ENCODE measurements around the gene LRP3. TPM values are rescaled to one million over a fixed set of nuclear protein-coding genes. Genes with fewer than 3 reads are reported as not detected.

The LRP3 gene
- total RNA-seq, 5 donors from 2014 or later (not counting 1 experiment from before 2014, with no cell fraction given) = 0.13 to 0.55 (median 0.19) TPM; not detected in 2

DNA sequence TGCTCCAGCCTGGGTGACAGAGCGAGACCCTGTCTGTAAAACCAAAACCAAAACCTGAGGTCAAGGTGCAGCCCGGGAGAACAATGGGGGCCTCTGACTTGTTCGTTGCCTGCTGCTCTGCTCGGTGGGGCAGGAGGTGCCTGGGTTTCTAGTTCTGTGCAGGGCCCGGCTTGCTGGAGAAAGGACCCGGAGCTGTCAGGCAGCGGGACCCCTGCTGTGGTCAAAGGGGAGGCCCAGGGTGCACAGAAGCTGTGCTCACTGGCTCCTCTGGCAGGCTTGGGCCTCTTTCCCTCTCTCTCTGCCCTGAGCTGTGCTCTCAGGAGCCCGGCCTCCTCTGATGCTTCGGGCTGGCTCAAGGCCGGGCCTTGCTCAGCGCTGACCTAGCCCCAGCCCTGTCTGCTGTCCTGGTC lies 3.5 kb downstream of the LRP3 start:
- Histone ChIP-seq H3K27ac (ENCODE audit: low read length) (no peak overlapping the region), H3K9me3 (no peaks in the 10 kb centered on the region), H3K4me3 (ENCODE audit: control insufficient read depth in 1 of 2, extremely low read depth in 1 of 2, low read length in 1 of 2) (no peak overlapping the region), H3K4me1 (ENCODE audit: control insufficient read depth in 1 of 2, extremely low read depth in 1 of 2, insufficient read depth in 2 of 2, low read length in 2 of 2) (peaks cover 0 to 4% of the 10 kb centered on the region in 2 experiments), H3K27me3 (replicated peaks in 1 of 2; ENCODE audit: control insufficient read depth in 2 of 2, extremely low read depth in 1 of 2, insufficient read depth in 2 of 2, low read length in 1 of 2) (peaks cover 0 to 49% of the 10 kb centered on the region in 2 experiments), H3K36me3 (ENCODE audit: control insufficient read depth in 2 of 2, extremely low read depth in 1 of 2, insufficient read depth in 1 of 2, low read length in 1 of 2) (no peaks in the 10 kb centered on the region)
- DNase-seq (no peak), ATAC-seq (replicated peaks in 1 of 4) (no peak)
- Mint-ChIP-seq H3K4me1 (peaks cover 0 to 6% (median 4%) of the 10 kb centered on the region in 3 donors), H3K9me3 (no peaks in the 10 kb centered on the region), H3K4me3 (no peak overlapping the region), H3K27ac (no peak overlapping the region), H3K36me3 (no peaks in the 10 kb centered on the region), H3K27me3 (peaks cover 25 to 34% of the 10 kb centered on the region in 2 donors)
- CTCF ChIA-PET = no interaction called here
- 74% methylated on average over 9 of the region's 11 CpGs for WGBS (ENCODE audit: insufficient coverage)
- POLR2A ChIA-PET = no interaction called here

- Histone ChIP-seq H3K36me3 (ENCODE audit: control insufficient read depth in 2 of 2, extremely low read depth in 1 of 2, insufficient read depth in 1 of 2, low read length in 1 of 2) (no peaks in the 10 kb centered on the region), H3K27ac (ENCODE audit: low read length) (no peak overlapping the region), H3K4me3 (ENCODE audit: control insufficient read depth in 1 of 2, extremely low read depth in 1 of 2, low read length in 1 of 2) (no peak overlapping the region), H3K9me3 (no peaks in the 10 kb centered on the region), H3K4me1 (ENCODE audit: control insufficient read depth in 1 of 2, extremely low read depth in 1 of 2, insufficient read depth in 2 of 2, low read length in 2 of 2) (peaks cover 0 to 4% of the 10 kb centered on the region in 2 experiments), H3K27me3 (replicated peaks in 1 of 2; ENCODE audit: control insufficient read depth in 2 of 2, extremely low read depth in 1 of 2, insufficient read depth in 2 of 2, low read length in 1 of 2) (peaks cover 0 to 44% of the 10 kb centered on the region in 2 experiments)
- peaks cover 19 to 28% of the 10 kb centered on the region in 2 donors for H3K27me3 Mint-ChIP-seq
- 83% methylated on average over 7 of the region's 7 CpGs for WGBS (ENCODE audit: insufficient coverage)
- ChIA-PET POLR2A (no interaction called here), CTCF (no interaction called here)
- H3K4me3 Mint-ChIP-seq = no peak overlapping the region
- ATAC-seq (replicated peaks in 1 of 4) (no peak), DNase-seq (no peak)
- H3K4me1 Mint-ChIP-seq = peaks cover 0 to 4% (median 4%) of the 10 kb centered on the region in 3 donors
- H3K27ac Mint-ChIP-seq = no peak overlapping the region
- no peaks in the 10 kb centered on the region for H3K9me3 Mint-ChIP-seq
- H3K36me3 Mint-ChIP-seq = no peaks in the 10 kb centered on the region
Observed at GRCh38 chr19:33198169-33198568, 4.0 kb downstream of the LRP3 start.

DNA sequence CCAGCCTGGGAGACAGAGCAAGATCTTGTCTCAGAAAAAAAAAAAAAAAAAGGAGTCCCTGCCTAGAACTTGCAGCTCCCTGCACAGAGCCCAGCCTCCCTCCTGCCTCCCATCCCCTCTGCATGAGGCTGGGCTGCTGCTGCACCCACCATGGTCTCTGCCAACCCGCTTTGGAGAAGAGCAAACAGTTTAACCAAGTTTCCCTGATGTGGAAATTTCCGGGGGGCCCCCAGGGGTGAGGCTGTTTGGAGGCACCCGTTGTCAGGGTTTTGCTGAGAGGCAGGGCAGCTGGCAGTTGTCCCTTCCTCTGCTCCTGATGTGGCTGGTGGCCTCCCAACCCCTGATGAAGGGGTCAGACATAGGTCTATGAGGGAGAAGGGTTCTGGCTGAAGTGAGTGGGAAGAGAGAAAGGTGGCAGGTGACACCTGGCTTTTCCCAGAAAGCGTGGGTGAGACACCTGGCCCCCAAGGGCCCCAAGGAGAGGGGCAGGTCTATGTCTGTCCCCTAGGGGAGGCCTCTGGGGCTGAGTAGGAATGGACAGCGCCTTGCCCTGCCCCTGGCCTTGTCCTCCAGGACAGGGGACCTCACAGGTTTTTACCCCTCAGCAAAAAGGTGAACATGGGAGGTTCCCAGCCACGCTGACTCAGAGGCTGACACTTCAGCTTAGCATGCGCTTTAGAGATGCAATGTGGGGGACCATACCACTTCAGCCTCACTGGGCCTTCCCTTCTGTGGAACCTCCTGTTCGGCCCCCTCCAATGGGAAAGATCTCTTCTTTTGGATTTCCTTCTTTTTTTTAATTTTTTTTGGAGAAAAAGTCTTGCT lies 5.5 kb downstream of the LRP3 start:
- ChIA-PET CTCF (no interaction called here), POLR2A (no interaction called here)
- Histone ChIP-seq H3K27ac (ENCODE audit: low read length) (no peak overlapping the region), H3K4me3 (ENCODE audit: control insufficient read depth in 1 of 2, extremely low read depth in 1 of 2, low read length in 1 of 2) (no peak overlapping the region), H3K36me3 (ENCODE audit: control insufficient read depth in 2 of 2, extremely low read depth in 1 of 2, insufficient read depth in 1 of 2, low read length in 1 of 2) (no peaks in the 10 kb centered on the region), H3K4me1 (ENCODE audit: control insufficient read depth in 1 of 2, extremely low read depth in 1 of 2, insufficient read depth in 2 of 2, low read length in 2 of 2) (peaks cover 0 to 4% of the 10 kb centered on the region in 2 experiments), H3K9me3 (no peaks in the 10 kb centered on the region), H3K27me3 (replicated peaks in 1 of 2; ENCODE audit: control insufficient read depth in 2 of 2, extremely low read depth in 1 of 2, insufficient read depth in 2 of 2, low read length in 1 of 2) (peaks cover 0 to 38% of the 10 kb centered on the region in 2 experiments)
- no peak overlapping the region for H3K27ac Mint-ChIP-seq
- no peaks in the 10 kb centered on the region for H3K36me3 Mint-ChIP-seq
- 68% methylated on average over 5 of the region's 8 CpGs for whole genome bisulfite sequencing (ENCODE audit: insufficient coverage)
- no peak overlapping the region for H3K4me3 Mint-ChIP-seq
- peaks cover 14 to 21% of the 10 kb centered on the region in 2 donors for H3K27me3 Mint-ChIP-seq
- no peak for DNase-seq
- peaks cover 0 to 3% (median 0%) of the 10 kb centered on the region in 3 donors for H3K4me1 Mint-ChIP-seq
- ATAC-seq (replicated peaks in 1 of 4) = no peak
- H3K9me3 Mint-ChIP-seq = no peaks in the 10 kb centered on the region

- ATAC-seq (replicated peaks in 1 of 4) (no peak), DNase-seq (no peak)
- H3K27ac ChIP-seq (ENCODE audit: low read length) = no peak overlapping the region
- no peaks in the 10 kb centered on the region for H3K9me3 ChIP-seq
- H3K9me3 Mint-ChIP-seq = no peaks in the 10 kb centered on the region
- H3K4me1 Mint-ChIP-seq = no peaks in the 10 kb centered on the region
- no peaks in the 10 kb centered on the region for H3K4me1 ChIP-seq (ENCODE audit: control insufficient read depth in 1 of 2, extremely low read depth in 1 of 2, insufficient read depth in 2 of 2, low read length in 2 of 2)
- no peaks in the 10 kb centered on the region for H3K36me3 ChIP-seq (ENCODE audit: control insufficient read depth in 2 of 2, extremely low read depth in 1 of 2, insufficient read depth in 1 of 2, low read length in 1 of 2)
- H3K4me3 Mint-ChIP-seq = no peak overlapping the region
- H3K4me3 ChIP-seq (ENCODE audit: control insufficient read depth in 1 of 2, extremely low read depth in 1 of 2, low read length in 1 of 2) = no peak overlapping the region
- H3K27me3 ChIP-seq (replicated peaks in 1 of 2; ENCODE audit: control insufficient read depth in 2 of 2, extremely low read depth in 1 of 2, insufficient read depth in 2 of 2, low read length in 1 of 2) = peaks cover 0 to 24% of the 10 kb centered on the region in 2 experiments
- no peaks in the 10 kb centered on the region for H3K36me3 Mint-ChIP-seq
- peaks cover 10 to 14% of the 10 kb centered on the region in 2 donors for H3K27me3 Mint-ChIP-seq
- WGBS (ENCODE audit: insufficient coverage) = 83% methylated on average over 6 of the region's 6 CpGs
- H3K27ac Mint-ChIP-seq = no peak overlapping the region
- ChIA-PET POLR2A (no interaction called here), CTCF (no interaction called here)
Observed at GRCh38 chr19:33201473-33201872, 7.3 kb downstream of the LRP3 start.

DNA sequence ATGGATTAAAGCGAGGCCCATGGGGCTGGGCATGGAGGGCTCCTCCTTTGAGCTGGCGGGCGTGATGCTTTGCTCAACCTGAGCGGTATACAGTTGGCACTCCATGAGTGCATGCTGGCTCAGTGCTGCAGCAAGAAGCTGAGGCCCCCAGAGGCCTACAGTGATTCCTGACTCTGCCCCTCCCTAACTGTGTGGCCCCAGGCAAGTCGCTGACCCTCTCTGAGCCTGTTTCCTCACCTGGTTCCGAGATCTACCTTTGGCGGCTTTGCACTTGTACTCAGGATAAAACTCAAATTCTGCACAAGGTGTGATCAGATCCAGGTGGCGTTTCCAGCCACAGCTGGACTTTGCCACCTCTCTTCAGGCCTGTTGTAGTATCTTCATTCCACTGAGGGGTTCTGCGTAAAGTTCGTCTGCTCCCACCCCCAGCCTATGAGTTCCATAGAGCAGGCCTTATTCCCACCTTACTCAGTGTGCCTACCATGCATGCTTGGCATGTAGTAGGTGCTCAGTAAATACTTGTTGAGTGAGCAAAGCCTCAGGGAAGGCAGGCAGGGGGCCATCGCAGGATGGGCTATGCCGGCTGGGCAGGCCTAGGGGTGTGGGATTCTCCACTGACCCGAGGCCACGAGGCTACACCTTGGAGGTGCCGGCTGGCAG lies 7.9 kb downstream of the LRP3 start:
- H3K27me3 ChIP-seq (replicated peaks in 1 of 2; ENCODE audit: control insufficient read depth in 2 of 2, extremely low read depth in 1 of 2, insufficient read depth in 2 of 2, low read length in 1 of 2) = peaks cover 0 to 18% of the 10 kb centered on the region in 2 experiments
- ChIA-PET POLR2A (no interaction called here), CTCF (no interaction called here)
- H3K4me3 ChIP-seq (ENCODE audit: control insufficient read depth in 1 of 2, extremely low read depth in 1 of 2, low read length in 1 of 2) = no peak overlapping the region
- peaks cover 4 to 9% of the 10 kb centered on the region in 2 donors for H3K27me3 Mint-ChIP-seq
- H3K9me3 ChIP-seq = no peaks in the 10 kb centered on the region
- H3K4me1 ChIP-seq (ENCODE audit: control insufficient read depth in 1 of 2, extremely low read depth in 1 of 2, insufficient read depth in 2 of 2, low read length in 2 of 2) = no peaks in the 10 kb centered on the region
- no peak overlapping the region for H3K4me3 Mint-ChIP-seq
- ATAC-seq (replicated peaks in 1 of 4) (no peak), DNase-seq (no peak)
- H3K27ac Mint-ChIP-seq = no peak overlapping the region
- no peaks in the 10 kb centered on the region for H3K4me1 Mint-ChIP-seq
- H3K36me3 ChIP-seq (ENCODE audit: control insufficient read depth in 2 of 2, extremely low read depth in 1 of 2, insufficient read depth in 1 of 2, low read length in 1 of 2) = no peaks in the 10 kb centered on the region
- 93% methylated on average over 13 of the region's 15 CpGs for WGBS (ENCODE audit: insufficient coverage)
- no peaks in the 10 kb centered on the region for H3K9me3 Mint-ChIP-seq
- H3K27ac ChIP-seq (ENCODE audit: low read length) = no peak overlapping the region
- no peaks in the 10 kb centered on the region for H3K36me3 Mint-ChIP-seq

DNA sequence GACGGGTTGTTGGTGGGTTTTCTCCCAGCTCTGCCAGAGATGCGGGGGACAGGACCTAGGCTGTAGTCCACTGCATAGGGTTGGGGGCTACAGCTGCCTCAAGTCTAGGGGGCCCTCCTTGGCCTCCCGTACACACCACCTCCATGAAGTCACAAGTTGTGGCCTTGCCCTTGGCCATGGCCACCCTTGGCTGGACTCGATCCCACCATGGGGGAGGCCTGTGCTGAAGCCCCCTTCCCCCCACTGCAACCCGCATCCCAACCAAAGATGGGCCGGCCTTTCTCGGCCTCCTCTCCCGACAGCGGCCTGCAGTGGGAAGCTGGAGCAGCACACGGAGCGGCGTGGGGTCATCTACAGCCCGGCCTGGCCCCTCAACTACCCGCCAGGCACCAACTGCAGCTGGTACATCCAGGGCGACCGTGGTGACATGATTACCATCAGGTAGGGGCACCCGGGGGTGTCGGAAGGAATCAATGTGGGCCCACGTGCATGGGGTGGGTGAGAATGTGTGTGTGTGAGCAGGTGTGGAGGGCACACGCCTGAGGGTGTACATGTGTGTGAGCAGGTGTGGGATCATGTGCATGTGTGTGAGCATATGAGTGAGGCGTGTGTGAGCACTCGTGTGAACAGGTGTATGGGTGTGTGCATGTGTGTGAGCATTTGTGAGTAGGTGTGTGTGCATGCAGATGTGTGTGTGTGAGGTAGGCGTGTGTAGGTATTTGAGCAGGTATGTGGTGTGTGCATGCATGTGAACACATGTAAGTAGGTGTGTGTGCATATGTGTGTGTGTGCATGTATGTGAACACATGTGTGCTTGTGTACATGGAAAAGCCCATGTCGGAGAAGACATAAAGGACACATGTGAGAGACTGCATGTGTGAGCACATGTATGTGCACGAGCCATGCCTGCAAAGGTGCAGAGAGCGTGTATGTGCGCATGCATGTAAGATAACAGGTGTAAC lies 8.7 kb downstream of the LRP3 start:
- Mint-ChIP-seq H3K36me3 (no peaks in the 10 kb centered on the region), H3K4me3 (no peak overlapping the region), H3K27ac (no peak overlapping the region)

More for the DNA sequence above, 8.7 kb downstream of the LRP3 start:
- no peaks in the 10 kb centered on the region for H3K4me1 Mint-ChIP-seq
- ChIA-PET POLR2A (no interaction called here), CTCF (no interaction called here)
- Histone ChIP-seq H3K27me3 (replicated peaks in 1 of 2; ENCODE audit: control insufficient read depth in 2 of 2, extremely low read depth in 1 of 2, insufficient read depth in 2 of 2, low read length in 1 of 2) (peaks cover 0 to 17% of the 10 kb centered on the region in 2 experiments), H3K4me1 (ENCODE audit: control insufficient read depth in 1 of 2, extremely low read depth in 1 of 2, insufficient read depth in 2 of 2, low read length in 2 of 2) (no peaks in the 10 kb centered on the region), H3K4me3 (ENCODE audit: control insufficient read depth in 1 of 2, extremely low read depth in 1 of 2, low read length in 1 of 2) (no peak overlapping the region), H3K36me3 (ENCODE audit: control insufficient read depth in 2 of 2, extremely low read depth in 1 of 2, insufficient read depth in 1 of 2, low read length in 1 of 2) (no peaks in the 10 kb centered on the region), H3K9me3 (no peaks in the 10 kb centered on the region), H3K27ac (ENCODE audit: low read length) (no peak overlapping the region)
- 88% methylated on average over 25 of the region's 27 CpGs for WGBS (ENCODE audit: insufficient coverage)
- ATAC-seq (replicated peaks in 1 of 4) = no peak
- DNase-seq = no peak
- H3K27me3 Mint-ChIP-seq = peaks cover 3 to 7% of the 10 kb centered on the region in 2 donors
- H3K9me3 Mint-ChIP-seq = no peaks in the 10 kb centered on the region

All from T-cell (primary cell).